ENCODE results near the gene TERT.
"Not testable (repeated sequence)": the region's sequence is repeated elsewhere in the genome, so short reads cannot be mapped to it uniquely, and the experiment has no call there.

TERT gene

GRCh38 chr5:1231354-1231905 lies 63.4 kb downstream of the TERT start:
- no peak for DNase-seq

- no peak for DNase-seq
Measured at GRCh38 chr5:1230551-1230950, 64.3 kb downstream of the TERT start.

GRCh38 chr5:1229822-1230221 lies 65.0 kb downstream of the TERT start:
- no peak for DNase-seq

GRCh38 chr5:1229023-1229422 lies 65.8 kb downstream of the TERT start:
- not testable (repeated sequence) for DNase-seq

DNA sequence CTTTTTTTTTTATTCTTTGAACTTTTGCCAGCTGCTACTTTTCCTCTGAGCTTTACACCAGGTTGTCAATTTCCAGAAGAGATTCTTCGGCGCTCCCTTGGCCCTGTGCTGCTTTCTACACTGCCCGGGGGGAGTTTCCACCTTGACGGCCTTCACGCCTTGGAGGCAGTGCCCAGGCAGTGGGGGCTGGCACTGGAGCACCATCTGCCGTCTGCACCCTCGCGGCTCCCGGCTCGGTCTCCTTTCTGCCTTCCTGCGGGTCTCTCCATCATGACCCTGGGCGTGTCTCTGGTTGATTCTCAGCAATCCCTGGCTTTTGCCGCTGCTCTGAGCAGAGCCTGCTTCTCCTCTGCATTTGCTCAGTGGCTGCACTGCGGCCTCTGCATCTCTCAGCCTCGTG lies 66.7 kb downstream of the TERT start:
- DNase-seq = no peak

GRCh38 chr5:1227667-1228066 lies 67.2 kb downstream of the TERT start:
- peak; percentile 48 for DNase-seq

DNA sequence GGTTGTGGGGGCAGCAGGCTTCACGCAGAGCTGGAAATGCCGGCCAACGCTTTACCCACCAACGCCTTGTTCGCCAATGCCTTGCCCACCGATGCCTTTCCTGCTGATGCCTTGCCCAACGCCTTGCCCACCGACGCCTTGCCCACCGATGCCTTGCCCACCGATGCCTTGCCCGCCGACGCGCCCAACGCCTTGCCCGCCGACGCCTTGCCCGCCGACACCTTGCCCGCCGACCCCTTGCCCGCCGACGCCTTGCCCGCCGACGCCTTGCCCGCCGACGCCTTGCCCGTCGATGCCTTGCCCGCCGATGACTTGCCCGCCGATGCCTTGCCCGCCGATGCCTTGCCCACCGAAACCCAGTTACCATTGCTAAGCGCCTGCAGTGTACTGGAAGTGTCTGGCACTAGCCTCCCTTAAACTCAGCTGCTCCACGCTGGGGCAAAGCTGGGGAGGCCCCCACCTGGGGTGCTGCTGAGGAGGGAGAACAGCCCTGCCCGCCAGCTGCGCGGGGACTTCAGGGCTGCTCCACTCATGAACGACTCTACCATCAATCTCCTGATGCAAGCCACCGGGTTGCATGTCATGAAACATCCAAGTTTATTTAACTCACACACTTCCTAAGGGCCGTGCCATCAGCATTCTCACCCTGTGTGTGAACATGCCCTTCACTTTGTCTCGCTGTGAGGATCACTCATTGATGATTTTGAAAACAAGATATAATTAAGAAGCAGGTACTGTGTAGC lies 67.9 kb downstream of the TERT start:
- no peak for DNase-seq

DNA sequence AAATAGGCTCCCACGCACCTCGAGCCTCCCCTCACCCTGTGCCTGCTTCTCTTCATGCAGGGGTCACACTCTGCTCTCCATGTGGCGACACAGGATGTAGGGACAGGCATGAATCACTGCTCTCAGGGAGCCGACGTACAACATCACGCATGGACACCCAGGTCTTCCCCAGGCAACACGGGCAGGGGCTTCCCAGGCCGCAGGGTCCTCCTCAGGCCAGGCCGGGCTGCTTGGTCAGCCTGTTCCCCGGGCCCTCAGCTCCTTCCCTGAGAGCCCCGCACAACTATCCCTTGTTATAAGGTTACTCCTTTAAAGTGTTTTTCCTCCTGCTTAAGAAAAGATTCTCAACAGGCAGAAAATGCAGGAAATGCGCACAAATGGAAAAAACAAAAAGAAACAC lies 68.6 kb downstream of the TERT start:
- no peak for DNase-seq

- no peak for DNase-seq
Measured at GRCh38 chr5:1225081-1225480, 69.8 kb downstream of the TERT start, which contains the start of gene SLC6A18. SLC6A18 (plus strand) TSS chr5:1225381; CDS start chr5:1225478, 97 bp downstream.

DNA sequence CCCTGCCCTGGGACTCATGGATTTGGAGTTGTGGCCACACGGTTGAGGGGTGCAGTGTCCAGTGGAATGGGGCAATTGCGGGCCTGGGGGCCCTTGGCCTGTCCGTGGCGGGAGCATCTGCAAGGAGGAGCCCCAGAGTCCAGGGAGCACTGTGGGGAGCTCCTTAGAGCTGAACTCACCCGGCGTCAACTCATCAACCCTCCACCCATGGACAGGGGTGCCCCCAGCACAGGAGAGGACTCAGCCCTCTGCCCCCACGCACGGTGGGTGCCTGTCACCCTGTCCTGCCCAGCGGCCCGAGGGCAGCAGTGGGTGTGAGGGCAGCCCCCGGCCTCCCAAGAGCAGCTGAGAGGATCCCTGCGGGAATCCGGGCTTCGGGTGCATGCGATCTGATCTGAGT lies 70.2 kb downstream of the TERT start:
- DNase-seq = no peak

DNA sequence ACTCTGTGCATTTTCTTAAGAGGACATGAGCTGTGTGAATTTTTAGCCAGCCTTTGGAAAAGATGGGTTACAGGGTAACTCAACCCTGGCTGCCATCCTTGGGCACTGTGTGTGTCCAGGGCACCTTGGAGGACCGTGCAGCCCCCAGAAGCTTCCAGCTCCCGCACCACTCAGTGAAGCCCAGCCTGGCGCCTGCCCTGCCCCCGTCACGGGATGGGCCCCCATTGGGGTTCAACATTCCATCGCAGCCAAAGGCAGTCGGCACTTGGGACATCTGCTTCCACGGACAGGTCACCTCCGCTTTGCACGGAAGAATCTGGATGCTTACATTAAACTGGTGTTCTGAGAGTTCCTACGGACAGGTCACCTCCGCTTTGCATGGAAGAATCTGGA lies 71.6 kb downstream of the TERT start:
- DNase-seq = no peak

- DNase-seq = no peak
Measured at GRCh38 chr5:1222621-1223277, 72.1 kb downstream of the TERT start.

- no peak for DNase-seq
Measured at GRCh38 chr5:1222147-1222546, 72.7 kb downstream of the TERT start.

GRCh38 chr5:1221721-1222120 lies 73.1 kb downstream of the TERT start:
- no peak for DNase-seq

DNA sequence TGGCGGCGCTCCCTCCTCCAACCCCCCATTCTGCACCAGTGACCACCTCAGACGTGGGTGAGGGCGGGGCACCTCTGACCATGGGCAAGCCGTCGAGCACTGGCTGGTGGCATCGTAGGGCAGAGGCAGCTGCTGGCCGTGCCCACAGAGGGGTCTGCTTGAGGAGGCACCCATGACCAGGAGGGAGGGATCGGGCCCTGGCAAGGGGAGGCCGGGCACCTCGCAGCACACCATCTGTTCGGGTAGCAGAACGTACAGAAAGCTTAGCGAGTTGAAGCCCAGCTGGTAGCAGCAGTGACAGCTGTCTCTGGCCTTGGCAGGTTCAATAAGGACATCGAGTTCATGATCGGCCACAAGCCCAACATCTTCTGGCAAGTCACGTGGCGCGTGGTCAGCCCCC lies 74.0 kb downstream of the TERT start:
- no peak for DNase-seq

DNA sequence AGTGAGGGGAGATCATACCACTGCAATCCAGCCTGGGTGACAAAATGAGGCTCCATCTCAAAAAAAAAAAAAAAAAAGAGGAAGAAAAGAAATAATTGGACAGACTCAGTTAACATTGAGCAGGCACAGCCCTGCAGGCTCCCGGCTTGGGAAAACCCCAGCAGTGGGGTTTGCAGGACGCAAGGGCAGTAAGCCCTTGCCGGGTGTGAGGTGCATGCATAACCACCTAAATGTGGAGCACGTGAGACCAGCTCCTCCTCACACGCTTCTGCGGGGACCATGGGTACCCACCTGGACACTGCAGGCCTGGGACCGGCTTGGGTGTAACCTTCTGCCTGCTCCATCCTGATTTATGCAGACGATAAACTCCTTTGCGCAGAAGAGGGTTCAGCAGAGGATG lies 74.5 kb downstream of the TERT start:
- no peak for DNase-seq

- DNase-seq = no peak
Measured at GRCh38 chr5:1219768-1220100, 75.1 kb downstream of the TERT start.

- DNase-seq = no peak
Measured at GRCh38 chr5:1219098-1219767, 75.6 kb downstream of the TERT start.

DNA sequence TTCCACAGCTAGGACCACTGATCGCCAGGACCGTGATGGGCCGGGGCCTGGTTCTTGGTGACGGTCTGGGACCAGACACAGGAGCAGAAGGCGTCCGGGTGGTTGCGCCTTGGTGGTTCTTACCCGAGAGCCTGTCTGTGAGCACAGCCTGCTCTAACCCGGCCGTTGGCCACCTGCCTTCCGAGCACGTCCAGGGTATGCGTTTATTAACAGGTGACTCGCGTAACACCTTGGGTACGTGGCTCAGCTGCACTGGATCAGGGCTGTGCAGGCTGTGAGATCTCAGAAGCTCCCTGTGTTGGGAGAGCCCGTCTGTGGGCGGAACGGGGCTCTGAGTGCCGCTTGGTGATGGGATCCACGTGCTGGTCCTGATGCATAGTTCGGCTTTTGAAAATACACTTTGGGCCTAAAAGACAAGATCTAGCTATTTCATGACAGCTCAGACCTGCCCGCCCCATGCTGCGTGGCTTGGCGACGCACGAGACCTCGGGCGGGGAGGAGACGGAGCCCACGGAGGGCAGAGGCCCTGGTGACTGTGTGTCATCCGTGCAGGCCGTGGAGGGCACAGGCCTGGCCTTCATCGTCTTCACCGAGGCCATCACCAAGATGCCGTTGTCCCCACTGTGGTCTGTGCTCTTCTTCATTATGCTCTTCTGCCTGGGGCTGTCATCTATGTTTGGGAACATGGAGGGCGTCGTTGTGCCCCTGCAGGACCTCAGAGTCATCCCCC lies 76.4 kb downstream of the TERT start:
- DNase-seq = no peak

DNA sequence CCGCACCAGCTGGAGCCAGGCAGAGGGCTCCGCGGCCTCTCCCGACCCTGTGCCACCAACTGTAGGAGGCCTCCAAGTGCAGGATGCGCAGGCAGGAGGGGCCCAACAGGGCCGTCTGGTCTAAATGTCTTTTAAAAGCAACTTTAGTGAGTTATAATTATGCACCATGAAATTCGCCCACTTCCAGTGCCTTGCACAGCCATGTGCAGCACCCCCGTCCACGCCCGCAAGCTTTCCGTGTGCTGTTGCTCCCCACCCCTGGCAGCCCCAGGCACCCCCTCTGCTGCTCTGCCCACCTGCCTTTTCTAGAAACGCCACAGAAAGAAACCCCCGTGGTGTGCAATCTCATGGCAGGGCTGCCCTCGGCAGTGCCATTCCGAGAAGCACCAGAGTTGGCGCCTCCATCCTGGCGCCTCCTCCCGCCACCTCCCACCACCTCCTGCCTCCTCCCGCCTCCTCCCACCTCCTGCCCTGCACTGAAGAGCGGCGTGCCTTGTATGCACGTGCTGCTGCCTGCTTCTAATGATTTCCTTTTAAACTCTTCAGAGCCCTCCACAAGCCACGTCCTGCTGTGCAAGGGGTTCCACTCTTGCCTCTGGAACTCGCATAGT lies 77.2 kb downstream of the TERT start:
- no peak for DNase-seq

DNA sequence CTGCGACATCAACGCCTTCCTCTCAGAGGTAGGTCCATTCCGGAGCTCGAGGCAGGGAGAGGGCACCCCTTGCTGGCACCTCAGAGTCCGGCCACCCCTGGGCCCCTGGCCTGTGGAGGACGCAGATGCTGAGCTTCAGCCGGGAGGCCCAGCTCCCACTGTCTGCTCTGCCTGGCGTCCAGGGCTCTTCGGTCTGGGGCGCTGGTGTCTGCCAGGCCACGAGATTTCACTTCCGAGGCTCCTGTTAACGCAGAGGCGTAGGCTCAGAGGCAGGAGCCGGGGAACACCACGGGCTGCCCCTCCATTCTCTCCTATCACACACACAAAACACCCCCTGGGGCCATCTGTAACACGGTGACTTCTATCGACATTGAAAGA lies 78.0 kb downstream of the TERT start:
- no peak for DNase-seq

GRCh38 chr5:1216211-1216917 lies 78.5 kb downstream of the TERT start:
- DNase-seq = no peak

All from right hindlimb (tissue), 1 donor.